Measurements from ENCODE around the gene SERPINB6. TPM values are rescaled to one million over a fixed set of nuclear protein-coding genes. Genes with fewer than 3 reads are reported as not detected.
"Not testable (repeated sequence)": the region's sequence is repeated elsewhere in the genome, so short reads cannot be mapped to it uniquely, and the experiment has no call there.

The SERPINB6 gene
- total RNA-seq, 1 experiment from 2014 or later: 34.8 TPM

- peaks cover 59% of the 10 kb centered on the region for H3K36me3 ChIP-seq (ENCODE audit: insufficient read depth, low read length, poor library complexity, severe bottlenecking)
These were observed 40.2 kb upstream of the SERPINB6 start for GRCh38 chr6:3011592-3011991.

GRCh38 chr6:3011158-3011557 lies 39.8 kb upstream of the SERPINB6 start:
- CTCF ChIA-PET: no interaction called here
- BruUV-seq (replicated peaks): no TSS peak
- peaks cover 63% of the 10 kb centered on the region for H3K36me3 ChIP-seq (ENCODE audit: insufficient read depth, low read length, poor library complexity, severe bottlenecking)

More at GRCh38 chr6:3011592-3011991, 40.2 kb upstream of the SERPINB6 start:
- ChIA-PET POLR2A (ENCODE audit: low non-redundant PET) (no interaction called here), CTCF (no interaction called here)
- peaks cover 18% of the 10 kb centered on the region for H3K9me3 ChIP-seq (ENCODE audit: low read depth, low read length, poor library complexity, severe bottlenecking)
- no peak overlapping the region for H3K27ac ChIP-seq (ENCODE audit: low read depth, low read length, poor library complexity, severe bottlenecking)
- BruUV-seq (replicated peaks): no TSS peak
- H3K4me3 ChIP-seq (ENCODE audit: low read depth, low read length, poor library complexity, severe bottlenecking): no peak overlapping the region
- intact Hi-C loops (cut with micrococcal nuclease; ENCODE audit: unreplicated experiment): no loop called here
- no peak for TF ChIP-seq CTCF (conservative IDR thresholded peaks at IDR 0.05; ENCODE audit: low read depth, low read length)
- TF ChIP-seq EZH2 (IDR thresholded peaks at IDR 0.05; ENCODE audit: borderline replicate concordance, low read depth, low read length, poor library complexity, severe bottlenecking): no peak
- H3K4me1 ChIP-seq (ENCODE audit: insufficient read depth, low read length, poor library complexity, severe bottlenecking): no peaks in the 10 kb centered on the region
- DNase-seq (ENCODE audit: low spot score): no peak
- H3K27me3 ChIP-seq (replicated peaks; ENCODE audit: insufficient read depth, low read depth, low read length, poor library complexity): no peaks in the 10 kb centered on the region

GRCh38 chr6:3009930-3010329 lies 38.6 kb upstream of the SERPINB6 start:
- DNase-seq (ENCODE audit: low spot score): no peak
- TF ChIP-seq CTCF (conservative IDR thresholded peaks at IDR 0.05; ENCODE audit: low read depth, low read length) (no peak), EZH2 (IDR thresholded peaks at IDR 0.05; ENCODE audit: borderline replicate concordance, low read depth, low read length, poor library complexity, severe bottlenecking) (no peak)
- no TSS peak for BruUV-seq (replicated peaks)
- CTCF ChIA-PET: no interaction called here
- Histone ChIP-seq H3K4me1 (ENCODE audit: insufficient read depth, low read length, poor library complexity, severe bottlenecking) (no peaks in the 10 kb centered on the region), H3K9me3 (ENCODE audit: low read depth, low read length, poor library complexity, severe bottlenecking) (peaks cover 18% of the 10 kb centered on the region), H3K27ac (ENCODE audit: low read depth, low read length, poor library complexity, severe bottlenecking) (no peak overlapping the region), H3K4me3 (ENCODE audit: low read depth, low read length, poor library complexity, severe bottlenecking) (no peak overlapping the region), H3K27me3 (replicated peaks; ENCODE audit: insufficient read depth, low read depth, low read length, poor library complexity) (no peaks in the 10 kb centered on the region), H3K36me3 (ENCODE audit: insufficient read depth, low read length, poor library complexity, severe bottlenecking) (peaks cover 71% of the 10 kb centered on the region)
- POLR2A ChIA-PET (ENCODE audit: low non-redundant PET): no interaction called here
- intact Hi-C loops (cut with micrococcal nuclease; ENCODE audit: unreplicated experiment): no loop called here

More at GRCh38 chr6:3011158-3011557, 39.8 kb upstream of the SERPINB6 start:
- H3K27me3 ChIP-seq (replicated peaks; ENCODE audit: insufficient read depth, low read depth, low read length, poor library complexity): no peaks in the 10 kb centered on the region
- no peak for DNase-seq (ENCODE audit: low spot score)
- TF ChIP-seq EZH2 (IDR thresholded peaks at IDR 0.05; ENCODE audit: borderline replicate concordance, low read depth, low read length, poor library complexity, severe bottlenecking) (no peak), CTCF (conservative IDR thresholded peaks at IDR 0.05; ENCODE audit: low read depth, low read length) (no peak)
- H3K27ac ChIP-seq (ENCODE audit: low read depth, low read length, poor library complexity, severe bottlenecking): no peak overlapping the region
- H3K4me1 ChIP-seq (ENCODE audit: insufficient read depth, low read length, poor library complexity, severe bottlenecking): no peaks in the 10 kb centered on the region
- H3K9me3 ChIP-seq (ENCODE audit: low read depth, low read length, poor library complexity, severe bottlenecking): peaks cover 18% of the 10 kb centered on the region
- POLR2A ChIA-PET (ENCODE audit: low non-redundant PET): no interaction called here
- H3K4me3 ChIP-seq (ENCODE audit: low read depth, low read length, poor library complexity, severe bottlenecking): no peak overlapping the region
- intact Hi-C loops (cut with micrococcal nuclease; ENCODE audit: unreplicated experiment): no loop called here

GRCh38 chr6:3008712-3009265 lies 37.4 kb upstream of the SERPINB6 start:
- H3K9me3 ChIP-seq (ENCODE audit: low read depth, low read length, poor library complexity, severe bottlenecking): peaks cover 18% of the 10 kb centered on the region
- DNase-seq (ENCODE audit: low spot score); POLR2A ChIA-PET (ENCODE audit: low non-redundant PET); intact Hi-C loops (cut with micrococcal nuclease; ENCODE audit: unreplicated experiment); H3K4me3 ChIP-seq (ENCODE audit: low read depth, low read length, poor library complexity, severe bottlenecking); BruUV-seq (replicated peaks); H3K4me1 ChIP-seq (ENCODE audit: insufficient read depth, low read length, poor library complexity, severe bottlenecking); CTCF ChIA-PET; H3K27me3 ChIP-seq (replicated peaks; ENCODE audit: insufficient read depth, low read depth, low read length, poor library complexity); H3K27ac ChIP-seq (ENCODE audit: low read depth, low read length, poor library complexity, severe bottlenecking): not testable (repeated sequence)
- peaks cover 70% of the 10 kb centered on the region for H3K36me3 ChIP-seq (ENCODE audit: insufficient read depth, low read length, poor library complexity, severe bottlenecking)

Data from A673 (cell line).